COLO668 (cell line): Measurements from ENCODE around the gene C20orf144.

Experiments used
- DNase-seq: peaks from one replicate; lab custom pipeline; 2025; ENCODE audit not compliant: unreplicated experiment; lab: John Stamatoyannopoulos, UW

Gene C20orf144

DNA sequence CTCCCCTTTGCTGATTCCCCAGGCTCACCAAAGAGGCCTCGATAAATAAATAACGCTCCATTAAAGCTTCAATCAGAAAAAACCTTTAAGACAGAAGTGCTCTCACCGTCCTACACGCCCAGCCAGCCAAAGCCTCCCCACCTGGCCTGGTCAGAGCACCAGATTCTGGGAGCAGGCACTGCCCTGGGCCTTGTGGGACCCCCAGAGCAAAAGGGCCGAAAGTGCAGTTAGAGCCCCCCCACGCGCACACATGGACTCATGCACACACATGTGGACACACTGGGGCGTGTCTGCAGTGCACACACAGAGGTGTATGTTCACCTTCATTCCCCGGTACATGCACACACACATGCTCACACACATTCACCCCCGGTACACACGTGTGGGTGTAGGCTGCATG, 14.0 kb downstream of the C20orf144 start:
- DNase-seq = no peak

DNA sequence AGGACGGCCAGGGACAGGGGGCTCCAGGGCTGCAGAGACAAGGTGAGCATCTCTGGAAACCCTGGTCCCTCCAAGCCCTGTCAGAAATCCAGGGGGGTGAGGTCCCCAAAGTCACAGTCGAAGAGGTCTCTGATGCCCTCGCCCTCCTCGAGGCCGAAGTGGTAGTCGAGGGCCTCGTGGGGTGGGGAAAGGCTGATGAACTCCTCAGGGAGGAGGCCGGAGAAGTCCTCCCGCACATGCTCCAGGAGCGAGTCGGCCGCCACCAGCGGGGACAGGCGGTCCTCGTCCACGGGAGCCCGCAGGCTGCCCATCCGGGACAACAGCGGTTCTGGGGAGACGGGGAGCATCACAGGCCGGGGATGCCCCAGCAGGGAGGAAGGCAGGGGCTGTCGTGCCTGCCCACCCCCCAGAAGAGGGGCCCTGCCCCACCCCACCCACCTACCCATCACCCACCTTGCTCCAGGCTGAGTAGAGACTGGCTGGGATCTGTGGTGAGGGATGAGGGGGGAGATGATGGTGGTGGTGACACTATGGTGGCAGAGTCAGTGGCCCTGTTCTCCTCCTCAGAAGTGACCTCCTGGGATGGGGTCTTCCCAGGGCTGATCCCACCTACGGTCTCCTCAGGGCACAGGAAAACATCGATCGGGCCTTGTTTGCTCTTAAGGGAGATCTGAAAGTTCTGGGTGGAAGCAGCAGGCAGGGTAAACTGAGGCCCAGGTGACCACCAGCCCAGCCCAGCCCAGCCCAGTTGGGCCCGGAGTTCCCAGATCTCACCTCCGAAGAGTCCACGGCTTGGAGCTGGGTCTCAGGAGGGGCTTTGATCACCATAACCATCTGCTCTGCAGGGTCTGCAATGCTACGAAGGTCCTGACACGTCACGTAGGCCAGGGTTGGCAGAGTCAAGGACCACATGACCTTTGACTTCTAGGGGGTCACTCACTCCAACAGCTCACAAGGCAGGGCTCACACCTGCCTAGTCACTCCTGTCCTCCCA, 14.8 kb downstream of the C20orf144 start:
- DNase-seq = no peak

DNA sequence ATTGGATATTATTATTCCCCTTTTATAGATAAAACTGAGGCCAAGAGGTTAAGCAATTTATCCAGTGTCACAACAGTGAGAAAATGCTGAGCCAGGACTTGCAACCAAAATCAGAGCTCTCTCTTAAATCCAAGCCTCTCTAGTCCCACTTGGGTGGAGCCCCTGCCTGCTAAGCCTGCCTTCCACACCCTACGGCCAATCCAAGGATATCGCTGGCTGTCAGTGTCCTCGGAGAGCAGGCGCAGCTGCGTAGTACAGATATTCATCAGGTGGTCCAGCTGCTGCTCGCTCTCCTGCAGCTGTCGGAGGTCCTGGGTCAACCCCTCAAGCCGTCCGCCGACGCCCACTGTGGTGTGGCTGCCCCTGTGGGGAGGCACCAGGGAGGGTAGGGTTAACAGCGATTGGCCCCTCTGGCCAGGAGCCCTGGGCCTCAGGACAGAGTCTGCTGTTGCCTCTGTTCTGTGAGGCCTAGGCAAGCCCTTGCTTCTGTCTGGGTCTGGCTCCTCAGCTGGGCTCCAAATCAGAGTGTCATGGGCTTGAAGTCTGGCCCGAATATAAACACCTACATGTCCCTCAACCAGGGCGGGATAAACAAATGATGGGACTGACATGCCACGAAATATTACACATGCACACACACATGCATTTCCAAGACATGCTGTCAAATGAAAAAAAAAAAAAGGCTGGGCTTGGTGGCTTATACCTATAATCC, 16.0 kb downstream of the C20orf144 start:
- DNase-seq = no peak

DNA sequence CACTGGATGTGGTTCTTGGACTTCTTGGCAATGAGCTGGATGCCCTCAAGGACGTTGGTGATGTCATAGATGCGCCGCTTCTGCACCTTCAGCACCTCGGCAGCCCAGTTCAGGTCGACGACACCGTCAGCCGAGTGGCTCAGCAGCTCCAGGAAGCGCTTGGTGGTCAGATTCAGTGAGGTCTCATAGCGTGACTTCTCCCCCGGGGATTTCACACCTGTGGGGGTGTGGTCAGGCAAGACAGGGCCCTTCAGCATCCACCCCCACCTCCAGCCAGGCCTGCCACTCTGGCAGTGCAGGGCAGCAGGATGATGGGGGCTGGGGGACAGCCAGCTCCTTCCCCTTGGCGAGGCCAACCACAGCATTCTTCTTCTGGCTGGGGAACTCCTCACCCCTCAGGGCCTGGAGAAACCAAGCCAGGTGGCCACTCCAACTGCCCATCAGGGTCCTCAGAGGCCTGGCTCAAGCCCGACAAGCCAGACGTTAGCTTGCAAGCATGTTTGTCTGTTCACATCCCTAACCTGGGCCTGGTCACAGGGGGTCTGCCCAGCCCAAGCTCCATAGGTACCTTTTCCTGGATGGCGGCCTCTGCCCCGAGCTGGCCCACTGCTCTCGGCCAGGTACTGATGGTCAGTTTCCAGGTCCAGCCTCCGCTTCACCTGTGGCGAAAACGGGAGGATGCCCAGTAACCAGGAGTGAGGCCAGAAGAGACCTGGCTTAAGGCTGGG, 17.8 kb downstream of the C20orf144 start:
- no peak for DNase-seq

DNA sequence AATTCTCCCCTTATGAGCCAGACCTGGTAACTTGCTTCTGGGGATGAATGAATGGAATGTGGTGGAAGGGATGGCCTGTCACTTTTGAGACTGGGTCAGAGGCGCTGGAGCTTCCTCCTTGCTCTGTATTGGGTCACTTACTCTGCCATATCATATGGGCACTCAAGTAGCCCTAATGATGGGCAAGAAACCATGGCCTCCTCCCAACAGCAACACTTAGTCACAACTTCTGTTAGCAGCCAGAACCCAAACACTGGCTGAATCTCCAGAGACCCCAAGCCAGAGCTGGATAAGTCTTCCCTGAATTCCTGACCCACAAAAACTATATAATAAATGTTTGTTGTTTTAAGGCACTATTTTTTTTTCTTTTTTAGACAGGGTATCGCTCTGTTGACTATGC, 18.6 kb downstream of the C20orf144 start:
- DNase-seq = no peak

DNA sequence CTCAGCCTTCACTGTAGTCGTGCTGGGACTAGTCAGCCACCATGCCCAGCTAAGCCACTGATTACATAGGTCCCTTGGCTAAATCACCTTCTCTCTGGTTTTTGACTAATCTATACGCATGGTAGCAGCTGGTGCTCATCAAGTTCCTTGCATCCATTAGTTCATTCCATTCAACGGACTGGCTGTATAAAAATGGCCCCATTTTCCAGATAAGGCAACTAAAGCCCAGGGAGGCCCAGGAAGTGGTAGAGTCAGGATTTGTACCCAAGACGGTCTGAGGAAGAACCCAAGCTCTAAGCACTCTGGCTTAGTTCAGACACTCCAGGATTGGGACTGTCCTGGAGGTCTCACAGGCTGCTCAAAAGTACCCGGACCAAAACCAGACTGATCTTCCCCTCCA, 19.2 kb downstream of the C20orf144 start:
- DNase-seq = no peak

DNA sequence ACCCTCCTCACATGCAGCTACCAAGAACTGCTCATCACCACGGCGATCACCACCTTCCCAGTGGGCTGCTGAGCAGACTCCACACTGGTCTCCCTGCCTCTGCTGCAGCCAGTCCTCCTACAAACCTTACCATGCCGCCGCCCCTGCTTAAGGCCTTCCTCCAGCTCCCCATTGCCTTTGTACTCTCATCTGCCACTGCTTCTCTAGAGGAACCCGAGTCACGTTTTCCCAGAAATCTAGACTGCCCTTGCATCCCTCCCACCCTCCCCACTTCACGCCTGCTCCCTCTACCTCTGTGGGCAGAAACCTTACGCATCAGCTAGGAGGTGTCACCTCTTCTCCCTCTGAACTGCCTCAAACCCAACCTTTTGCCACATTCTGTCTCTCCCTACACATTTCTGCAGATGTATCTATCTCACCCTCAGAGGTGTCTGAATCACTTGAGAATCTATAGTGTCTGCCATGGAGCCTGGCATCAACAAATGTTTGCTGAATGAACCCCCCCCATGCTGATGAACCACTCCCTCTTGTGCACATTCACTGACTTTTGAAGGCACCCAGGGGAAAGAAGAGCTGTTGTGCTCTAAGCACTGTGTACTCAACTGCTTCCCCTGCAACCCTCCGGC, 19.7 kb downstream of the C20orf144 start:
- no peak for DNase-seq

DNA sequence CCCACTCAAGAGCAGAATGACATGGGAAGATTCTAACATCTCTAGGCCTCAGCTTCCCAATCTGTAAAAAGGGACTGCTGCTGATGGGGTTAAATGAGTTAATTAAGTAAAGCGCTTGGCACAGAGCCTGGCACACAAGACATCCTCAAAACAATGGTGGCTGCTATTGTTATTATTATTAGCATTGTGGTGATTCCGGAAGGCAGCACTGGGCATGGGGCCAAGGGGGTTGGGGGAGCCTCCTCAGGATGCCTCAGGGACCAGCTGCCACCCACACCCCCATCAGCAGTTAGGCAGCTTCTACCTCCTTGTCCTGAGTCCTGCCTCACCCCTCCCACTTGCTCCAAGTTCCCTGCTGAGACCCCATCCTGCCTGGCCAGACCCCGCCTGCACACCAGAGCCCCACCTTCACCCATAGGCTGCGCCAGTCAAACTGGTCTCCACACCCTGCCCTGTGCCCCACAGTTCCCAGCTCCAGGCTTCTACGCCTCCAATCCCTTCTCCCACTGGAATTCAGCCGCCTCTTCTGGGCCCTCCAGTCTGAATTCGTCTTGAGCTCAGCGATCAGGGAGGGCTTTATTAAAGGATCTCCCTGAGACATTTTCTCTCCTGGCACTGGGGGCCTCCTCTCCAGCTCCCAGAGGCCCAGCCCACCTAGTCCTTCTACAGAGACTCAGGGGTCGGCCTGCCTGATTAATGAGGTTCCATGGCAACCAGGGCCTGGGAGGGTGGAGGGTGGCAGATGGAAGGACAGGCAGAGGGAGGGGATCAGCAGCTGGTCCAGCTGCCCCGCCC, 22.6 kb downstream of the C20orf144 start:
- peak; percentile 82 for DNase-seq

DNA sequence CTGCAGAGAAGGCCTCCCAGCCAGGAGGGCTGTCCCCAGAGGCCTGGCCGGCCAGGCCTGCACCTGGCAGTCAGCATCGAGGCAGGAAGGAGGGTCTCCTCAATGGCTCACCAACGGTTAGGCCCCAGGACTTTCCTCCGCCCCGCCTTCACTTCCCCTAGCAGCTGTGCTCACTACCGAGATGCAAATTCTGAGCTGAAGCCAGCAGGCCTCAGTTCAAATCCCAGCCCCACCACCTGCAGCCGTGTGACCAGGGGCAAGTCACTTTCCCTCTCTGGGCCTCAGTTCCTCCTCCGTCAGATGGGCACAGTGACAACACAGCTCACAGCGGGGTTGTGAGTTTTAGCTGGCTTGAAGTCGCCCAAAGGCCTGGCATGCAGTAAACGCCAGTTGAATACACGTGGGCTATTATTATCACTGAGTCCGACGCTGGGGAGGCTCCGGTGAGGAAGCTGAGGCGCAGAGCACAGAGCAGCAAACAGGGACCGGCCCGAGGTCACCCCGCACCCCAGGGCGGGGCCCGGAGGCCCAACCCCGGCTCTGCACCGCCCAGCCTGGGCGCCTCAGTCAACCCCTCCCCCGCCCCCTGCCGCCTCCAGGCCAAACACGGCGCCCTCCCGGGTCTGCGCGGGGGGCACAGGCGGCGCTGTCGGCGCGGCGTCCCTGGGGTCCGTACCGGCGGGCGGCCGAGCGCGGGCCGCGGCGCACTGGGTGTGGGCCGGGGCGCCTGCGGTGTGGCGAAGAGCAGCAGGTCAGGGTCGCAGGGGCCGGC, 23.4 kb downstream of the C20orf144 start:
- DNase-seq = peak; percentile 87

DNA sequence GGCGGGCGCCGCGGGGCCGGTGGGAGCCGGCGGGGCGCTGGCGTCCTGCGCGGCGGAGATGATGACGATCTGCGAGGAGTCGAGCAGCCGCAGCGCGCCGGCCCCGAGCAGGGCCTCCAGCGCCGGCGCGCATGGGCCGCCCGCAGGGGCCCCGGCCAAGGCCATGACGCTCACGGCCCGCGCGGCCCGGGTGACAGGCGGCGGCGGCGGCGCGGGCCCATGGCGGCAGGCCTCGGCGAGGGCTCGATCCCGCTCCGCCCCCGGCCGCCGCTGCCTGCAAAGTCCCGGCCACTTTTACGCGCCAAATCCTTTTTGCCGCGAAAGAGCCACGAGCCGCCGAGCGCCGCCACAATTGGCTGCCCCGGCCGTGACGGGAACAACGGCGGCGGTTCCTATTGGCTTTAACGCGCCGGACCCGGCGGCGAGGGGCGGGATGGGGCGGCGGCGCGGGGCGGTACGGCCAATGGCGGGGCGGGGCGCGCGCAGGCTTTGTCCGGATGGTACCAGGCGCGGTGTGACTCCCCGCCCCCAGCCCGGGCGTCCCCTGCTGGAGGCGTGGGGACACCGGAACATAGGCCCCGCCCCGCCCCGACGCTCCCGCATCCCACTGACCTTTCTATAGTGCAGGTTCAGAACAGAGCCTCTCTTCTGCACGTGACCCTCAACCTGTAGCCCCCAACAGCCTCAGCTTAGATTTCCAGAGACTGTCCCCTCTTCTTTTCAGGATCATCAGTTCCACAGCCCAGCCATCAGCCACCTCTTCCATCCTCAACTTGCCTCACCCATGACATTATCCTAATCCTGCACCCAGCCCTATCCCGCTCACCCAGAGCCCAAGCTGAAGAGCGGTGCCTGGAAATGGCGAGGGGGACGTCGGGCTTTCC, 24.2 kb downstream of the C20orf144 start, which contains the start of gene E2F1:
E2F1 (minus strand) TSS at position 286 of the 884 bp plus-strand sequence; CDS start at position 165, 121 bp downstream.
- DNase-seq = peak; percentile 99

DNA sequence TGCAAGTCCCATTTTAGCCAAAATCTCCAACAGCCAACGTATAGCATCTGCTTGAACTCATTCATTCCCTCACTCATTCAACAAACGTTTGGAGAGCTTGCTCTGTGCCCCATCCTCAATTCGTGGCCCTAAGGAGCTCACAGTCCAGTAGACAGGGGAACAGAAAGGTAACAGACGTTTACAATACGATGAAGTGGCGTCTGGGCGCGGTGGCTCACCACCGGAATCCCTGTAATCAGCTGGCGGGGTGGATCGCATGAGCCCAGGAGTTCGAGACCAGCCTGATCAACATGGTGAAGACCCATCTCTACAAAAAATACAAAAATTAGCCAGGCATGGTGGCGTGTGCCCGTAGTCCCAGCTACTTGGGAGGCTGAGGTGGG, 24.8 kb downstream of the C20orf144 start:
- DNase-seq = no peak

DNA sequence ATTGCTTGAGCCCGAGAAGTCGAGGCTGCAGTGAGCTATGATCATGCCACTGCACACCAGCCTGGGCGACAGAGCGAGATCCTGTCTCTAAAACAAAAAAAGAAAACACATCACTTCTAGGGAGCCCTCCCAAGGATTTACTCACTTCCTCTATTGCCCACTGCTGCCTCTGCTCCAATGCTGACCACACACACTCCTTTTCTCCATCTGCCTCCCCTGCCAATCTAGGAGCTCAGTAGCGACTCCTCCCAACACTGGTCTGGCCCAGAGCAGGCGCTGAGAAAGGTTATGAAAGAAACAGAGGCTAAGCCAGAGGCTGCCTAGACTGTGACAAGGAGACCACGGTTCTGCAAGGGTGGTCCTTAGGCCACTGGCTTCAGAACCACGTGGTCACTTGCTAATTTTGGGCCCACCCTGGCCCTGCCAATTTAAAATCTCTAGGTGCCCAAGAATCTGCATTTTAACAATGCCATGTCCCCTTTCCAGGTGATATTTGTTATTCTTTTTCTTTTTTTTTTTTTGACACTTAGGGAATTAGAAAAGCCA, 25.3 kb downstream of the C20orf144 start:
- DNase-seq = no peak

DNA sequence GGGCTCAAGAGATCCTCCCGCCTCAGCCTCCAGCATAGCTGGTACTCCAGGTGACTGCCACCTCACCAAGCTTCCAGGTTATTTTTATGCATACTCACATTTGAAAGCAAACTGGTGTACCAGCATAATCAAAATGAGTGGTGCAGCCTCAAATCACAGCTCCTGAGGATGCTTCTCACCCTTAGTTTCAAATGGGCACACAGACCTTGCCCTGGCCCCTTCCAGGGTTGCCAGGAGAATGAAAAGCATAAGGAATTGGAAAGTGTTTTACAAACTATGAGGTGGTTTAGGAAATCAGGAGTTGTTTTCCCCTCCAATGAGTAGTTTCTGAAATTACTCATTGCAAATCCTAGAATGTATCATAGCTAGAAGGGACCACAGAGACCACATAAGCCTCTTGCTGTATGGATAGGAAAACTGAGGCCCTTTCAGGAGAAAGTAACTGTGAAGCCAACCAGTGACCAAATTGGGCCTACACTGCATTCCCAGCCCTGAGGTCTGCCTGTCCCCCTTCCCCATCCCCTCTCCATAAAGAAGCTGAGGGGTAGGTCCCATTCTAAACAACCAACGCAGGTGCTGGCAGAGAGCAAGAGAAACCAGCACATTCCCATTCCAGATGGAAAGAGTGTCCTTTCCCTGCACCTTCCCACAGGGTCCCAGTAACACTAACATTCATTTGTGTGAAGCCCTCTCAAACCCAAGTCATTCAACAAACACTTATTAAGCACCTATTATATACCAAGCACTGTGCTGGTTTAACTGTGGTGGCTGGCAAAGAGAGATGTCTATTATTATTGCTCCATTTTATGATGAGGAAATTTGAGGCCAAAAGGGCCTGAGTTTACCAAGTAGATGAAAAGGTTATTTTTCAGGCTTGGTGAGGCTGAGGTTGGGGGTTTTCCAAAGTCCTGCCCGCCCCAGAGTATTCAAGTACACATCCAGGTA, 26.1 kb downstream of the C20orf144 start:
- no peak for DNase-seq

DNA sequence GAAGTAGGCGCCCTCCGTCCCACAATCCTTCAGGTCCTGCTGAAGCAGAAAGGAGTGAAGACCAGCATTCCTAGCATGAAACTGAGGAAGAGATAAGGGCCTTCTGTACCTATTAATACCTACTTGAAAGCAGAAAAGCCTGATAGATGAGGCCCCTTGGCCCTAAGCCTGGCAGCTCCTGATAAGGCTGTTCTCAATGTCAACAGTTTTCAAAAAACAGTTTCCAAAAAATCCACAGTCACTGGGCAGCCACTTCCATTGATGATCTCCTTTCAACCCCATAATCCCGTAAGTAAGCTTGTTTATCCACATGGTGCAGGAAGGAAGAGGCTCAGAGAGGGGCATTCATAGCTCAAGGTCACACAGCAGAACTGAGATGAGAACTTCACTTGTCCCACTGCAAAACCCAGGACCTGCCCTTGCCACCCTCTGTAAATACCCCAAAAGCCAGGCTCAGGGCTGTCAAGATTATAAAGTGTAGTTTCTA, 26.9 kb downstream of the C20orf144 start:
- DNase-seq = no peak

DNA sequence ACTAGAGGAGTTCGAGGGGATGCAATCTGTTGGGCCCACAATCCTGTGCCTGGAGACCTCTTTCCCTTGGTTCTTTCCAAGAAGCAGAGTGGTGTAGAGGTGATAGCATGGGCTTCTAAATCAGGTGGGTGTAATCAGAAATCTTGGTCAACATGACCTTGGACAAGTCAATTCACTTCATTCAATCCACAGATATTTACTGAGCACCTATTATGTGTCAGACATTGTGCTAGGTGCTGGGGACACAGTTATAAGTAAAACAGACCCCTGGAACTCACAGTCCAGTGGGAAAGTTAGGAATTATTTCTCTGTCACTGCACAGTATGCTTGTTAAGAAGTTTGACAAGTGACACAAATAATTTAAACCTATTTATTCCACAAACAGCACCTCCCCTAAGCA, 27.4 kb downstream of the C20orf144 start:
- DNase-seq = no peak

DNA sequence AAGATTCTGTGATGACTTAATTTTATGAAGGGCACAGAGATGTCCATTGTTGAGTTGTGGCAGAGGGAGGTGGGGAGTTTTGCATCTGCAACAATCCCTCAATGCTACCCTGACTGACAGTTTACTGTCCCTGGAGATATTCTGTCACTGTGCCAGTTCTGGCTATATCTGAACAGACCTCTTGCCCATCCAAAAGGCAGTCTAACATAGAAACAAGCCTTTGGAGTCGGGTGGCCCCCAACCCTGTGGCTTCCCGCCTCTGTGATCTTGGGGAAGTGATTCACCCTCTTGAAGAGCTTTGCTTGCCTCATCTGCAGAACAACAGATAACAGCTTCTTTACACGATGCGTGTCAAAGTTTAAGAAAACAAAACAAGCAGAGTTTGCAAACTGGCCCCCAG, 27.8 kb downstream of the C20orf144 start:
- no peak for DNase-seq

DNA sequence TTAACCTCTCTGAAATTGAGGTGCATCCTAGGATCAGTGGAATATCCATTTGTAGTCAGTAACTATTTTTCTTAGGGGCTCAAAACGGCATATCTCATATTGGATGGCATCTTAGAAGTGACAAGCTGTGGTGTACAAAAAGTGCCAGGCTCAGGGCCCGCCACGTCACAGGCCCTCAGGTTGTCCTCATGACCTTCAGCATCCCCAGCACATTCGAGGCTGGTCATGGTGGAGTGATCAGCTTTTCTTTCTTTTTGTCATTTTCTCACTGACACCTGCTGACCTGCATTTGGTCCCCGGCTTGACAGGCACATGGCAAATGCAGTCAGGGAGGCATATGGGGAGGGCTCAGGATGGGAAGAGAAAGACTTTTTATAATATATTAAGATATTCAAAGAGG, 31.2 kb downstream of the C20orf144 start:
- DNase-seq = no peak
